SK-N-SH treated with all-trans-retinoic acid at 6 μM for 48 hours (cell line): Measurements from ENCODE around the gene PACSIN2.

Source experiments
- CREB5 ChIP-seq: fragments of 250-450 bp; sonication (Bioruptor Pico); IDR thresholded peaks from 2 replicates; pipeline ENCODE4 v1.5.1; 2020; ENCODE audit warnings: low read depth, mild to moderate bottlenecking, moderate library complexity
- CSRNP3 ChIP-seq: fragments of 250-450 bp; sonication (Bioruptor Pico); IDR thresholded peaks from 2 replicates; pipeline ENCODE4 v1.5.1; 2021; ENCODE audit warnings: mild to moderate bottlenecking, moderate library complexity
- GLIS3 ChIP-seq: fragments of 250-450 bp; sonication (Bioruptor Pico); IDR thresholded peaks from 2 replicates; pipeline ENCODE4 v1.5.0; 2020; ENCODE audit warnings: mild to moderate bottlenecking, moderate library complexity
- ISL1 ChIP-seq: fragments of 250-450 bp; sonication (Bioruptor Pico); IDR thresholded peaks from 2 replicates; pipeline ENCODE4 v2.1.2; 2022; ENCODE audit warnings: mild to moderate bottlenecking, moderate library complexity
- PATZ1 ChIP-seq: fragments of 250-450 bp; sonication (Bioruptor Pico); IDR thresholded peaks from 2 replicates; pipeline ENCODE4 v1.8.0; 2020; ENCODE audit warnings: mild to moderate bottlenecking, moderate library complexity, borderline replicate concordance
- RARB ChIP-seq: fragments of 250-450 bp; sonication (Bioruptor Pico); IDR thresholded peaks from 2 replicates; pipeline ENCODE4 v1.8.0; 2021; ENCODE audit warnings: mild to moderate bottlenecking, moderate library complexity
- SNAI2 ChIP-seq: fragments of 250-450 bp; sonication (Bioruptor Pico); IDR thresholded peaks from 2 replicates; pipeline ENCODE4 v1.5.0; 2020; ENCODE audit warnings: mild to moderate bottlenecking, moderate library complexity
- TOX ChIP-seq: fragments of 250-450 bp; sonication (Bioruptor Pico); IDR thresholded peaks from 2 replicates; pipeline ENCODE4 v1.8.0; 2021; ENCODE audit warnings: mild to moderate bottlenecking, moderate library complexity, borderline replicate concordance
- ZFP30 ChIP-seq: fragments of 450-650 bp; formaldehyde crosslinking; IDR thresholded peaks from 2 replicates; pipeline ENCODE4 v1.5.0; 2022; ENCODE audit warnings: mild to moderate bottlenecking, moderate library complexity
- ZNF70 ChIP-seq: fragments of 450-650 bp; formaldehyde crosslinking; IDR thresholded peaks from 2 replicates; pipeline ENCODE4 v1.5.0; 2020; ENCODE audit warnings: mild to moderate bottlenecking, moderate library complexity
- ZNF8 ChIP-seq: fragments of 450-650 bp; formaldehyde crosslinking; IDR thresholded peaks from 2 replicates; pipeline ENCODE4 v1.5.0; 2020; ENCODE audit warnings: mild to moderate bottlenecking, moderate library complexity

GRCh38 chr22:42993651-42994275, 21.2 kb downstream of the PACSIN2 start:
- TF ChIP-seq RARB (CRISPR knock-in tag) (no peak), GLIS3 (no peak), CREB5 (CRISPR knock-in tag) (no peak), ISL1 (CRISPR knock-in tag) (no peak), SNAI2 (no peak), ZNF70 (CRISPR knock-in tag) (no peak), ZFP30 (CRISPR knock-in tag) (no peak), PATZ1 (no peak), ZNF8 (CRISPR knock-in tag) (no peak), TOX (no peak), CSRNP3 (no peak)
